HS-27A (cell line): ENCODE results near the gene FLG2.
"Not testable (repeated sequence)": the region's sequence is repeated elsewhere in the genome, so short reads cannot be mapped to it uniquely, and the experiment has no call there.

Experiments used
- DNase-seq: peaks from one replicate; pipeline ENCODE4 v3.0.0-alpha.2; 2012; ENCODE audit warnings: low read depth, missing footprints

Gene FLG2

GRCh38 chr1:152312169-152312568, 47.6 kb downstream of the FLG2 start:
- DNase-seq: not testable (repeated sequence)

DNA sequence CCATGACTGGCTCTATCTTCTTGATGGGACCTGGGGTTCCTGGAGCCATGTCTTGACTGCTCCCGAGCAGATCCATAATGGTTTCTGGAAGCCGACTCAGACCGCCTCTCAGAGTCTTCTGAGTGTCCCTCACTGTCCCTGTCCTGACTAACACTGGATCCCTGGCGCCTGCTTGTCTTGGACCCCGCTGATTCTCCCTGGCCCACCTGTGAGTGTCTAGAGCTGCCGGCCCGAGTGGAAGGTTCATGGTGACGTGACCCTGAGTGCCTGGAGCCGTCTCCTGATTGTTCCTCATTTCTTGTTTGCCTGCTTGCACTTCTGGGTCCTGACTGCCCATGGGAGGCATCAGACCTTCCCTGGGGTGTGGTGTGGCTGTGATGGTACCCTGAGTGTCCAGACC, 49.9 kb downstream of the FLG2 start:
- no peak for DNase-seq

- DNase-seq: not testable (repeated sequence)
These were observed 50.4 kb downstream of the FLG2 start for GRCh38 chr1:152309320-152309901.

- DNase-seq: not testable (repeated sequence)
These were observed 51.0 kb downstream of the FLG2 start for GRCh38 chr1:152308758-152309157.

DNA sequence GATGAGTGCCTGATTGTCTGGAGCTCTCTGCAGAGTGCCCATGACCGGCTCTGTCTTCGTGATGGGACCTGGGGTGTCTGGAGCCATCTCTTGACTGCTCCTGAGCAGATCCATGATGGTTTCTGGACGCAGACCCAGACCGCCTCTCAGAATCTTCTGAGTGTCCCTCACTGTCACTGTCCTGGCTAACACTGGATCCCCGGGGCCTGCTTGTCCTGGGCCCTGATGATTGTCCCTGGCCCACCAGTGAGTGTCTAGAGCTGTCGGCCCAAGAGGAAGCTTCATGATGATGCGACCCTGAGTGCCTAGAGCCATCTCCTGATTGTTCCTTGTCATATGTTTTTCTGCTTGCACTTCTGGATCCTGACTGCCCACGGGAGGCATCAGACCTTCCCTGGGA, 51.8 kb downstream of the FLG2 start:
- not testable (repeated sequence) for DNase-seq

- DNase-seq: not testable (repeated sequence)
These were observed 53.7 kb downstream of the FLG2 start for GRCh38 chr1:152306123-152306522.

DNA sequence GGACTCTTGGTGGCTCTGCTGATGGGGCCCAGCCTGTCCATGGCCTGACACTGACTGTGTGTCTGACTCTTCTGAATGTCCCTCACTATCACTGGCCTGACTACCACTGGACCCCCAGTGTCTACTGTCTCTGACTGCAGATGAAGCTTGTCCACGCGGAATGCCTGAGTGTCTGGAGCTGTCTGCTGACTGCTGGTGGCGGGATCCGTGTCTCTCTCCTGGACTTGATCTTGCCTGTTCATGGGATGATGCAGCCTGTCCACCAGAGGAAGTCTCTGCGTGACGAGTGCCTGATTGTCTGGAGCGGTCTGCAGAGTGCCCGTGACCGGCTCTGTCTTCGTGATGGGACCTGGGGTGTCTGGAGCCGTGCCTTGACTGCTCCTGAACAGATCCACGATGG, 55.0 kb downstream of the FLG2 start:
- DNase-seq: not testable (repeated sequence)

- not testable (repeated sequence) for DNase-seq
These were observed 56.5 kb downstream of the FLG2 start for GRCh38 chr1:152303139-152303872.
